ENCODE data around the gene UBD. TPM values are rescaled to one million over a fixed set of nuclear protein-coding genes. Genes with fewer than 3 reads are reported as not detected.

UBD gene
- total RNA-seq, 1 donor from 2014 or later, result 0.49 TPM

- Mint-ChIP-seq H3K4me1 (no peaks in the 10 kb centered on the region), H3K27me3 (peaks cover 29% of the 10 kb centered on the region), H3K36me3 (ENCODE audit: low read depth) (no peaks in the 10 kb centered on the region), H3K4me3 (no peak overlapping the region), H3K27ac (no peak overlapping the region), H3K9me3 (no peaks in the 10 kb centered on the region)
- DNase-seq, result no peak
- intact Hi-C loops (cut with micrococcal nuclease), result no loop called here
Observed at GRCh38 chr6:29522227-29522626, 37.3 kb downstream of the UBD start.

GRCh38 chr6:29521006-29521680 is 38.4 kb downstream of the UBD start:
- no peak for DNase-seq
- Mint-ChIP-seq H3K36me3 (ENCODE audit: low read depth) (no peaks in the 10 kb centered on the region), H3K27ac (no peak overlapping the region), H3K4me1 (peaks cover 4% of the 10 kb centered on the region), H3K9me3 (no peaks in the 10 kb centered on the region), H3K27me3 (peaks cover 30% of the 10 kb centered on the region), H3K4me3 (no peak overlapping the region)
- intact Hi-C loops (cut with micrococcal nuclease), result no loop called here

GRCh38 chr6:29520232-29520631 is 39.3 kb downstream of the UBD start:
- intact Hi-C loops (cut with micrococcal nuclease), result no loop called here
- no peaks in the 10 kb centered on the region for H3K9me3 Mint-ChIP-seq
- DNase-seq, result no peak
- H3K27ac Mint-ChIP-seq, result no peak overlapping the region
- no peaks in the 10 kb centered on the region for H3K36me3 Mint-ChIP-seq (ENCODE audit: low read depth)
- peaks cover 9% of the 10 kb centered on the region for H3K4me1 Mint-ChIP-seq
- peaks cover 23% of the 10 kb centered on the region for H3K27me3 Mint-ChIP-seq
- H3K4me3 Mint-ChIP-seq, result no peak overlapping the region

GRCh38 chr6:29519291-29520010 is 40.1 kb downstream of the UBD start:
- DNase-seq, result no peak
- Mint-ChIP-seq H3K27ac (no peak overlapping the region), H3K9me3 (peaks cover 6% of the 10 kb centered on the region)

GRCh38 chr6:29517728-29518440 is 41.6 kb downstream of the UBD start:
- intact Hi-C loops (cut with micrococcal nuclease), result no loop called here
- H3K27me3 Mint-ChIP-seq, result peaks cover 22% of the 10 kb centered on the region
- peaks cover 11% of the 10 kb centered on the region for H3K4me1 Mint-ChIP-seq
- no peak for DNase-seq
- no peak overlapping the region for H3K27ac Mint-ChIP-seq
- no peak overlapping the region for H3K4me3 Mint-ChIP-seq
- no peaks in the 10 kb centered on the region for H3K36me3 Mint-ChIP-seq (ENCODE audit: low read depth)
- H3K9me3 Mint-ChIP-seq, result peaks cover 6% of the 10 kb centered on the region

More at GRCh38 chr6:29519291-29520010, 40.1 kb downstream of the UBD start:
- Mint-ChIP-seq H3K4me1 (peaks cover 11% of the 10 kb centered on the region), H3K27me3 (peaks cover 24% of the 10 kb centered on the region), H3K36me3 (ENCODE audit: low read depth) (no peaks in the 10 kb centered on the region), H3K4me3 (no peak overlapping the region)
- intact Hi-C loops (cut with micrococcal nuclease), result no loop called here

GRCh38 chr6:29517245-29517644 is 42.3 kb downstream of the UBD start:
- Mint-ChIP-seq H3K36me3 (ENCODE audit: low read depth) (no peaks in the 10 kb centered on the region), H3K27me3 (peaks cover 21% of the 10 kb centered on the region), H3K4me3 (no peak overlapping the region), H3K4me1 (peaks cover 11% of the 10 kb centered on the region), H3K27ac (no peak overlapping the region), H3K9me3 (peaks cover 6% of the 10 kb centered on the region)
- DNase-seq, result no peak
- intact Hi-C loops (cut with micrococcal nuclease), result no loop called here

- Mint-ChIP-seq H3K4me1 (peaks cover 11% of the 10 kb centered on the region), H3K27me3 (peaks cover 20% of the 10 kb centered on the region), H3K27ac (no peak overlapping the region), H3K36me3 (ENCODE audit: low read depth) (no peaks in the 10 kb centered on the region), H3K4me3 (no peak overlapping the region), H3K9me3 (peaks cover 6% of the 10 kb centered on the region)
- peak; percentile 65 for DNase-seq
- intact Hi-C loops (cut with micrococcal nuclease), result no loop called here
Observed at GRCh38 chr6:29516108-29516507, 43.4 kb downstream of the UBD start.

GRCh38 chr6:29510746-29511300 is 48.7 kb downstream of the UBD start:
- no peak for DNase-seq
- H3K36me3 Mint-ChIP-seq (ENCODE audit: low read depth), result no peaks in the 10 kb centered on the region
- peaks cover 21% of the 10 kb centered on the region for H3K27me3 Mint-ChIP-seq
- intact Hi-C loops (cut with micrococcal nuclease), result no loop called here
- no peak overlapping the region for H3K4me3 Mint-ChIP-seq
- H3K4me1 Mint-ChIP-seq, result peaks cover 4% of the 10 kb centered on the region
- no peak overlapping the region for H3K27ac Mint-ChIP-seq
- H3K9me3 Mint-ChIP-seq, result peaks cover 6% of the 10 kb centered on the region

- intact Hi-C loops (cut with micrococcal nuclease), result no loop called here
- H3K36me3 Mint-ChIP-seq (ENCODE audit: low read depth), result no peaks in the 10 kb centered on the region
- DNase-seq, result no peak
- peaks cover 21% of the 10 kb centered on the region for H3K27me3 Mint-ChIP-seq
- H3K9me3 Mint-ChIP-seq, result peaks cover 6% of the 10 kb centered on the region
- H3K4me1 Mint-ChIP-seq, result peaks cover 3% of the 10 kb centered on the region
- no peak overlapping the region for H3K27ac Mint-ChIP-seq
- no peak overlapping the region for H3K4me3 Mint-ChIP-seq
Observed at GRCh38 chr6:29510202-29510601, 49.3 kb downstream of the UBD start.

GRCh38 chr6:29509711-29510110 is 49.8 kb downstream of the UBD start:
- Mint-ChIP-seq H3K27ac (no peak overlapping the region), H3K36me3 (ENCODE audit: low read depth) (no peaks in the 10 kb centered on the region), H3K27me3 (peaks cover 17% of the 10 kb centered on the region), H3K4me3 (no peak overlapping the region), H3K4me1 (no peaks in the 10 kb centered on the region), H3K9me3 (peaks cover 2% of the 10 kb centered on the region)
- DNase-seq, result no peak
- intact Hi-C loops (cut with micrococcal nuclease), result no loop called here

GRCh38 chr6:29509239-29509638 is 50.3 kb downstream of the UBD start:
- intact Hi-C loops (cut with micrococcal nuclease), result no loop called here
- no peaks in the 10 kb centered on the region for H3K9me3 Mint-ChIP-seq
- H3K4me3 Mint-ChIP-seq, result no peak overlapping the region
- H3K27ac Mint-ChIP-seq, result no peak overlapping the region
- DNase-seq, result no peak
- peaks cover 13% of the 10 kb centered on the region for H3K27me3 Mint-ChIP-seq
- no peaks in the 10 kb centered on the region for H3K36me3 Mint-ChIP-seq (ENCODE audit: low read depth)
- H3K4me1 Mint-ChIP-seq, result no peaks in the 10 kb centered on the region

GRCh38 chr6:29507319-29507718 is 52.2 kb downstream of the UBD start:
- Mint-ChIP-seq H3K27ac (no peak overlapping the region), H3K9me3 (no peaks in the 10 kb centered on the region), H3K4me1 (no peaks in the 10 kb centered on the region), H3K4me3 (no peak overlapping the region), H3K27me3 (peaks cover 12% of the 10 kb centered on the region), H3K36me3 (ENCODE audit: low read depth) (no peaks in the 10 kb centered on the region)
- no peak for DNase-seq
- intact Hi-C loops (cut with micrococcal nuclease), result no loop called here

- peaks cover 11% of the 10 kb centered on the region for H3K27me3 Mint-ChIP-seq
- no peak overlapping the region for H3K27ac Mint-ChIP-seq
- H3K4me1 Mint-ChIP-seq, result no peaks in the 10 kb centered on the region
- H3K9me3 Mint-ChIP-seq, result no peaks in the 10 kb centered on the region
- DNase-seq, result no peak
- intact Hi-C loops (cut with micrococcal nuclease), result no loop called here
- no peak overlapping the region for H3K4me3 Mint-ChIP-seq
- no peaks in the 10 kb centered on the region for H3K36me3 Mint-ChIP-seq (ENCODE audit: low read depth)
Observed at GRCh38 chr6:29506446-29507067, 53.0 kb downstream of the UBD start.
